Hepatocyte (in vitro differentiated cells): Measurements from ENCODE around the gene LIMA1. TPM values are rescaled to one million over a fixed set of nuclear protein-coding genes. Genes with fewer than 3 reads are reported as not detected.

Experiments used
- DNase-seq: peaks from one replicate; pipeline ENCODE4 v3.0.0-alpha.2; 2016; ENCODE audit warnings: low spot score
- H2AFZ ChIP-seq: fragments of 200-600 bp; sonication (generic); 2 replicates; pipeline ENCODE4 v1.6.0; 2016; ENCODE audit warnings: antibody characterized with exemption, mild to moderate bottlenecking
- H3K27ac ChIP-seq: fragments of 200-600 bp; sonication (generic); 2 replicates; pipeline ENCODE4 v1.5.1; 2016; ENCODE audit warnings: mild to moderate bottlenecking
- H3K27me3 ChIP-seq: fragments of 200-600 bp; sonication (generic); 2 replicates; pipeline ENCODE4 v1.6.1; 2016
- H3K36me3 ChIP-seq: fragments of 200-600 bp; sonication (generic); replicated peaks from 2 replicates; pipeline ENCODE4 v1.5.1; 2016; ENCODE audit warnings: low read depth; ENCODE audit not compliant: insufficient read depth
- H3K4me1 ChIP-seq: fragments of 200-600 bp; sonication (generic); 2 replicates; pipeline ENCODE4 v1.5.1; 2016; ENCODE audit warnings: mild to moderate bottlenecking, moderate library complexity; ENCODE audit not compliant: insufficient read depth
- H3K4me2 ChIP-seq: fragments of 200-600 bp; sonication (generic); 2 replicates; pipeline ENCODE4 v1.6.0; 2016
- H3K4me3 ChIP-seq: fragments of 200-600 bp; sonication (generic); 2 replicates; pipeline ENCODE4 v1.5.1; 2016; ENCODE audit warnings: mild to moderate bottlenecking
- H3K79me2 ChIP-seq: fragments of 200-600 bp; sonication (generic); 2 replicates; pipeline ENCODE4 v1.6.0; 2017; ENCODE audit warnings: mild to moderate bottlenecking
- H3K9me2 ChIP-seq: fragments of 200-600 bp; sonication (generic); replicated peaks from 2 replicates; pipeline ENCODE4 v1.6.0; 2017; ENCODE audit warnings: mild to moderate bottlenecking; ENCODE audit not compliant: insufficient read depth
- H3K9me3 ChIP-seq: fragments of 200-600 bp; sonication (generic); 2 replicates; pipeline ENCODE4 v1.5.1; 2016; ENCODE audit warnings: low read depth, mild to moderate bottlenecking
- H4K20me1 ChIP-seq: fragments of 200-600 bp; sonication (generic); 2 replicates; pipeline ENCODE4 v1.6.0; 2016; ENCODE audit warnings: mild to moderate bottlenecking; ENCODE audit not compliant: insufficient read depth, poor library complexity, severe bottlenecking
- CTCF ChIP-seq: fragments of 200-600 bp; sonication (generic); IDR thresholded peaks from 2 replicates; pipeline ENCODE4 v1.5.1; 2016; ENCODE audit warnings: antibody characterized with exemption, mild to moderate bottlenecking; ENCODE audit not compliant: poor library complexity
- EZH2 ChIP-seq: fragments of 200-600 bp; sonication (generic); IDR thresholded peaks from 2 replicates; pipeline ENCODE4 v1.6.1; 2016; ENCODE audit warnings: antibody characterized with exemption, mild to moderate bottlenecking, borderline replicate concordance
- EZH2phosphoT487 ChIP-seq: fragments of 200-600 bp; sonication (generic); IDR thresholded peaks from one replicate; pipeline ENCODE4 v1.6.1; 2018; ENCODE audit warnings: antibody characterized with exemption, mild to moderate bottlenecking, low read depth, moderate library complexity; ENCODE audit not compliant: unreplicated experiment, severe bottlenecking
- WGBS: methylation state at CpG from one replicate; pipeline ENCODE4 v1.1.6; 2016; ENCODE audit warnings: low lambda C conversion rate; ENCODE audit errors: missing lambda C conversion rate; 5-methylcytosine and 5-hydroxymethylcytosine counted together
- polyA plus RNA-seq: library from polyadenylated mRNA; unstranded; fragments of >200 nt; fragmentation: Nextera tagmentation; extraction: Ambion mirVana; gene quantifications from 2 replicates; pipeline ENCODE4 v1.2.1, GENCODE V29; 2016
- total RNA-seq: library from RNA; depleted of rRNA; stranded (reverse); fragments of >200 nt; gene quantifications from 2 replicates; pipeline ENCODE4 v1.2.3, GENCODE V29; 2014

LIMA1 gene
- total and polyA plus RNA-seq, 2 experiments from 2014 or later, result 54.8 to 84.4 TPM

- 98% methylated on average over 4 of the region's 4 CpGs for WGBS
- no peaks in the 10 kb centered on the region for H3K79me2 ChIP-seq
- no peaks in the 10 kb centered on the region for H3K9me3 ChIP-seq
- H3K27me3 ChIP-seq, result no peaks in the 10 kb centered on the region
- no peak for DNase-seq
- no peaks in the 10 kb centered on the region for H3K36me3 ChIP-seq
- H3K4me2 ChIP-seq, result no peak overlapping the region
- no peaks in the 10 kb centered on the region for H3K9me2 ChIP-seq
- H4K20me1 ChIP-seq, result no peaks in the 10 kb centered on the region
- no peak overlapping the region for H3K4me3 ChIP-seq
- H2AFZ ChIP-seq, result no peak overlapping the region
- no peak for TF ChIP-seq EZH2phosphoT487
- TF ChIP-seq EZH2, result no peak
- TF ChIP-seq CTCF, result no peak
- H3K4me1 ChIP-seq, result peaks cover 23% of the 10 kb centered on the region
- H3K27ac ChIP-seq, result peak overlapping the region; percentile 11
Measured at GRCh38 chr12:50192236-50192635, 91.1 kb downstream of the LIMA1 start.

- DNase-seq, result no peak
- Histone ChIP-seq H3K79me2 (no peaks in the 10 kb centered on the region), H3K27ac (no peak overlapping the region), H3K9me3 (no peaks in the 10 kb centered on the region), H4K20me1 (no peaks in the 10 kb centered on the region), H3K4me2 (no peak overlapping the region), H2AFZ (no peak overlapping the region), H3K4me3 (no peak overlapping the region), H3K27me3 (no peaks in the 10 kb centered on the region), H3K36me3 (no peaks in the 10 kb centered on the region), H3K9me2 (no peaks in the 10 kb centered on the region), H3K4me1 (peaks cover 27% of the 10 kb centered on the region)
- TF ChIP-seq EZH2 (no peak), EZH2phosphoT487 (no peak), CTCF (no peak)
- 95% methylated on average over 1 of the region's 1 CpG for WGBS
Measured at GRCh38 chr12:50190859-50191258, 92.5 kb downstream of the LIMA1 start.

- no peaks in the 10 kb centered on the region for H4K20me1 ChIP-seq
- WGBS, result 72% methylated on average over 5 of the region's 5 CpGs
- no peaks in the 10 kb centered on the region for H3K27me3 ChIP-seq
- no peaks in the 10 kb centered on the region for H3K9me2 ChIP-seq
- no peaks in the 10 kb centered on the region for H3K79me2 ChIP-seq
- no peaks in the 10 kb centered on the region for H3K9me3 ChIP-seq
- peaks cover 33% of the 10 kb centered on the region for H3K4me1 ChIP-seq
- DNase-seq, result peak; percentile 47
- TF ChIP-seq CTCF, result no peak
- no peak for TF ChIP-seq EZH2
- TF ChIP-seq EZH2phosphoT487, result no peak
- H3K27ac ChIP-seq, result peak overlapping the region; percentile 89
- peak overlapping the region; percentile 27 for H3K4me2 ChIP-seq
- H2AFZ ChIP-seq, result no peak overlapping the region
- no peaks in the 10 kb centered on the region for H3K36me3 ChIP-seq
- no peak overlapping the region for H3K4me3 ChIP-seq
Measured at GRCh38 chr12:50188875-50189575, 94.3 kb downstream of the LIMA1 start.
